Mesothelial cell of epicardium (in vitro differentiated cells): ENCODE data around the gene SERPINA5. TPM values are rescaled to one million over a fixed set of nuclear protein-coding genes. Genes with fewer than 3 reads are reported as not detected.
A peak's percentile ranks its signal among the peaks of the same experiment; 100 is the strongest.
"Not testable (repeated sequence)": the region's sequence is repeated elsewhere in the genome, so short reads cannot be mapped to it uniquely, and the experiment has no call there.

Experiments
- DNase-seq, 2 experiments: peaks; one replicate each; pipeline ENCODE4 v3.0.0; 2021; ENCODE audit warnings: low spot score in 2 of 2; ENCODE audit not compliant: unreplicated experiment in 2 of 2
- H3K27ac Mint-ChIP-seq: 2 replicates; pipeline ENCODE4 v1.8.0; 2021; ENCODE audit warnings: mixed read lengths
- H3K27me3 Mint-ChIP-seq: 2 replicates; pipeline ENCODE4 v1.8.0; 2021; ENCODE audit warnings: low read depth, mixed read lengths
- H3K36me3 Mint-ChIP-seq: 2 replicates; pipeline ENCODE4 v1.8.0; 2021; ENCODE audit warnings: mixed read lengths
- H3K4me1 Mint-ChIP-seq: 2 replicates; pipeline ENCODE4 v1.8.0; 2021; ENCODE audit warnings: mixed read lengths
- H3K4me3 Mint-ChIP-seq: 2 replicates; pipeline ENCODE4 v1.8.0; 2021; ENCODE audit warnings: mild to moderate bottlenecking, moderate library complexity, mixed read lengths
- H3K9me3 Mint-ChIP-seq: 2 replicates; pipeline ENCODE4 v1.8.0; 2021; ENCODE audit warnings: mixed read lengths
- CTCF ChIP-seq: fragments of 200-600 bp; sonication (generic); IDR thresholded peaks from one replicate; pipeline ENCODE4 v1.5.0; 2021; ENCODE audit warnings: antibody characterized with exemption; ENCODE audit not compliant: unreplicated experiment
- total RNA-seq: library from RNA; stranded (reverse); gene quantifications from 3 replicates; pipeline ENCODE4 v1.2.1, GENCODE V29; 2021

The SERPINA5 gene
- total RNA-seq, 1 donor from 2014 or later = 0.16 TPM

GRCh38 chr14:94599656-94600004, 18.4 kb downstream of the SERPINA5 start:
- Mint-ChIP-seq H3K27me3 (peaks cover 9% of the 10 kb centered on the region), H3K27ac (peak overlapping the region; percentile 5), H3K9me3 (no peaks in the 10 kb centered on the region), H3K4me3 (no peak overlapping the region), H3K4me1 (peaks cover 29% of the 10 kb centered on the region), H3K36me3 (no peaks in the 10 kb centered on the region)
- TF ChIP-seq CTCF = no peak
- no peak for DNase-seq

GRCh38 chr14:94600148-94600545, 18.9 kb downstream of the SERPINA5 start:
- Mint-ChIP-seq H3K9me3 (no peaks in the 10 kb centered on the region), H3K4me3 (no peak overlapping the region), H3K27ac (no peak overlapping the region), H3K36me3 (no peaks in the 10 kb centered on the region), H3K27me3 (peaks cover 7% of the 10 kb centered on the region), H3K4me1 (peaks cover 29% of the 10 kb centered on the region)
- TF ChIP-seq CTCF = no peak
- no peak for DNase-seq

GRCh38 chr14:94601884-94602391, 20.7 kb downstream of the SERPINA5 start:
- Mint-ChIP-seq H3K27me3 (peaks cover 2% of the 10 kb centered on the region), H3K4me3 (no peak overlapping the region), H3K4me1 (peaks cover 29% of the 10 kb centered on the region), H3K9me3 (no peaks in the 10 kb centered on the region), H3K27ac (no peak overlapping the region), H3K36me3 (no peaks in the 10 kb centered on the region)
- no peak for TF ChIP-seq CTCF
- DNase-seq = no peak

GRCh38 chr14:94602722-94603121, 21.5 kb downstream of the SERPINA5 start:
- DNase-seq = no peak
- H3K4me3 Mint-ChIP-seq = no peak overlapping the region
- no peaks in the 10 kb centered on the region for H3K9me3 Mint-ChIP-seq
- TF ChIP-seq CTCF = no peak
- no peaks in the 10 kb centered on the region for H3K36me3 Mint-ChIP-seq
- H3K27me3 Mint-ChIP-seq = no peaks in the 10 kb centered on the region
- no peak overlapping the region for H3K27ac Mint-ChIP-seq
- H3K4me1 Mint-ChIP-seq = peaks cover 29% of the 10 kb centered on the region

GRCh38 chr14:94605361-94605760, 24.1 kb downstream of the SERPINA5 start:
- no peak for TF ChIP-seq CTCF
- Mint-ChIP-seq H3K4me1 (peaks cover 14% of the 10 kb centered on the region), H3K27me3 (peaks cover 2% of the 10 kb centered on the region), H3K27ac (no peak overlapping the region), H3K36me3 (no peaks in the 10 kb centered on the region), H3K4me3 (no peak overlapping the region), H3K9me3 (peaks cover 7% of the 10 kb centered on the region)
- no peak for DNase-seq

- H3K4me1 Mint-ChIP-seq, H3K27ac Mint-ChIP-seq, H3K9me3 Mint-ChIP-seq, H3K36me3 Mint-ChIP-seq, DNase-seq, H3K4me3 Mint-ChIP-seq, H3K27me3 Mint-ChIP-seq: not testable (repeated sequence)
Measured at GRCh38 chr14:94608966-94609365, 27.7 kb downstream of the SERPINA5 start.
